ENCODE measurements around the gene GKN1. TPM values are rescaled to one million over a fixed set of nuclear protein-coding genes. Genes with fewer than 3 reads are reported as not detected.

GKN1 gene
- total RNA-seq, 1 donor from 2014 or later = 1.7 TPM

- no peaks in the 10 kb centered on the region for H3K36me3 Mint-ChIP-seq
- H3K27me3 Mint-ChIP-seq = peaks cover 25% of the 10 kb centered on the region
- no peak overlapping the region for H3K4me3 Mint-ChIP-seq
- no peaks in the 10 kb centered on the region for H3K9me3 Mint-ChIP-seq
- no peak overlapping the region for H3K27ac Mint-ChIP-seq
- DNase-seq (ENCODE audit: extremely low spot score, unreplicated experiment) = no peak
- TF ChIP-seq CTCF (conservative IDR thresholded peaks at IDR 0.05) = no peak
- H3K4me1 Mint-ChIP-seq (ENCODE audit: unreplicated experiment) = no peaks in the 10 kb centered on the region
Observed at GRCh38 chr2:68937346-68938055, 36.9 kb upstream of the GKN1 start.

GRCh38 chr2:68938938-68939337, 35.5 kb upstream of the GKN1 start:
- Mint-ChIP-seq H3K27me3 (peaks cover 28% of the 10 kb centered on the region), H3K4me3 (no peak overlapping the region), H3K9me3 (no peaks in the 10 kb centered on the region), H3K27ac (no peak overlapping the region), H3K36me3 (no peaks in the 10 kb centered on the region), H3K4me1 (ENCODE audit: unreplicated experiment) (peaks cover 5% of the 10 kb centered on the region)
- DNase-seq (ENCODE audit: extremely low spot score, unreplicated experiment) = no peak
- TF ChIP-seq CTCF (conservative IDR thresholded peaks at IDR 0.05) = no peak

GRCh38 chr2:68939962-68940361, 34.5 kb upstream of the GKN1 start:
- H3K36me3 Mint-ChIP-seq = no peaks in the 10 kb centered on the region
- no peak overlapping the region for H3K27ac Mint-ChIP-seq
- H3K9me3 Mint-ChIP-seq = no peaks in the 10 kb centered on the region
- peaks cover 5% of the 10 kb centered on the region for H3K4me1 Mint-ChIP-seq (ENCODE audit: unreplicated experiment)
- peaks cover 28% of the 10 kb centered on the region for H3K27me3 Mint-ChIP-seq
- TF ChIP-seq CTCF (conservative IDR thresholded peaks at IDR 0.05) = no peak
- no peak overlapping the region for H3K4me3 Mint-ChIP-seq
- no peak for DNase-seq (ENCODE audit: extremely low spot score, unreplicated experiment)

GRCh38 chr2:68940369-68940768, 34.1 kb upstream of the GKN1 start:
- TF ChIP-seq CTCF (conservative IDR thresholded peaks at IDR 0.05) = no peak
- Mint-ChIP-seq H3K36me3 (no peaks in the 10 kb centered on the region), H3K27me3 (peaks cover 28% of the 10 kb centered on the region), H3K4me3 (no peak overlapping the region), H3K9me3 (no peaks in the 10 kb centered on the region), H3K4me1 (ENCODE audit: unreplicated experiment) (peaks cover 5% of the 10 kb centered on the region), H3K27ac (no peak overlapping the region)
- no peak for DNase-seq (ENCODE audit: extremely low spot score, unreplicated experiment)

- Mint-ChIP-seq H3K36me3 (peaks cover 4% of the 10 kb centered on the region), H3K4me1 (ENCODE audit: unreplicated experiment) (peaks cover 5% of the 10 kb centered on the region), H3K9me3 (no peaks in the 10 kb centered on the region), H3K27me3 (peaks cover 30% of the 10 kb centered on the region), H3K27ac (no peak overlapping the region), H3K4me3 (no peak overlapping the region)
- no peak for TF ChIP-seq CTCF (conservative IDR thresholded peaks at IDR 0.05)
- no peak for DNase-seq (ENCODE audit: extremely low spot score, unreplicated experiment)
Observed at GRCh38 chr2:68942827-68943226, 31.6 kb upstream of the GKN1 start.

All from type B pancreatic cell (in vitro differentiated cells).